Measurements from ENCODE around the gene PGAP6.

- no peak for TF ChIP-seq POLR2AphosphoS5 (IDR thresholded peaks at IDR 0.05)
- TF ChIP-seq, protein P1, sequence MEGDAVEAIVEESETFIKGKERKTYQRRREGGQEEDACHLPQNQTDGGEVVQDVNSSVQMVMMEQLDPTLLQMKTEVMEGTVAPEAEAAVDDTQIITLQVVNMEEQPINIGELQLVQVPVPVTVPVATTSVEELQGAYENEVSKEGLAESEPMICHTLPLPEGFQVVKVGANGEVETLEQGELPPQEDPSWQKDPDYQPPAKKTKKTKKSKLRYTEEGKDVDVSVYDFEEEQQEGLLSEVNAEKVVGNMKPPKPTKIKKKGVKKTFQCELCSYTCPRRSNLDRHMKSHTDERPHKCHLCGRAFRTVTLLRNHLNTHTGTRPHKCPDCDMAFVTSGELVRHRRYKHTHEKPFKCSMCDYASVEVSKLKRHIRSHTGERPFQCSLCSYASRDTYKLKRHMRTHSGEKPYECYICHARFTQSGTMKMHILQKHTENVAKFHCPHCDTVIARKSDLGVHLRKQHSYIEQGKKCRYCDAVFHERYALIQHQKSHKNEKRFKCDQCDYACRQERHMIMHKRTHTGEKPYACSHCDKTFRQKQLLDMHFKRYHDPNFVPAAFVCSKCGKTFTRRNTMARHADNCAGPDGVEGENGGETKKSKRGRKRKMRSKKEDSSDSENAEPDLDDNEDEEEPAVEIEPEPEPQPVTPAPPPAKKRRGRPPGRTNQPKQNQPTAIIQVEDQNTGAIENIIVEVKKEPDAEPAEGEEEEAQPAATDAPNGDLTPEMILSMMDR (IDR thresholded peaks at IDR 0.05): no peak
These were observed 57.1 kb downstream of the PGAP6 start for GRCh38 chr16:324451-325334.

All from breast epithelium (tissue), 3 donors.